ENCODE results near the gene C10orf53.

The C10orf53 gene

GRCh38 chr10:49647985-49648795 is 31.3 kb upstream of the C10orf53 start:
- TF ChIP-seq, protein P1, sequence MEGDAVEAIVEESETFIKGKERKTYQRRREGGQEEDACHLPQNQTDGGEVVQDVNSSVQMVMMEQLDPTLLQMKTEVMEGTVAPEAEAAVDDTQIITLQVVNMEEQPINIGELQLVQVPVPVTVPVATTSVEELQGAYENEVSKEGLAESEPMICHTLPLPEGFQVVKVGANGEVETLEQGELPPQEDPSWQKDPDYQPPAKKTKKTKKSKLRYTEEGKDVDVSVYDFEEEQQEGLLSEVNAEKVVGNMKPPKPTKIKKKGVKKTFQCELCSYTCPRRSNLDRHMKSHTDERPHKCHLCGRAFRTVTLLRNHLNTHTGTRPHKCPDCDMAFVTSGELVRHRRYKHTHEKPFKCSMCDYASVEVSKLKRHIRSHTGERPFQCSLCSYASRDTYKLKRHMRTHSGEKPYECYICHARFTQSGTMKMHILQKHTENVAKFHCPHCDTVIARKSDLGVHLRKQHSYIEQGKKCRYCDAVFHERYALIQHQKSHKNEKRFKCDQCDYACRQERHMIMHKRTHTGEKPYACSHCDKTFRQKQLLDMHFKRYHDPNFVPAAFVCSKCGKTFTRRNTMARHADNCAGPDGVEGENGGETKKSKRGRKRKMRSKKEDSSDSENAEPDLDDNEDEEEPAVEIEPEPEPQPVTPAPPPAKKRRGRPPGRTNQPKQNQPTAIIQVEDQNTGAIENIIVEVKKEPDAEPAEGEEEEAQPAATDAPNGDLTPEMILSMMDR (IDR thresholded peaks at IDR 0.05; ENCODE audit: borderline replicate concordance, control extremely low read depth, extremely low read depth, insufficient read depth, missing control alignments), result no peak
- in situ Hi-C loops (cut with MboI; ENCODE audit: low sequenced_read_pairs, unreplicated experiment), result no loop called here
- no peak for DNase-seq (ENCODE audit: low spot score)

DNA sequence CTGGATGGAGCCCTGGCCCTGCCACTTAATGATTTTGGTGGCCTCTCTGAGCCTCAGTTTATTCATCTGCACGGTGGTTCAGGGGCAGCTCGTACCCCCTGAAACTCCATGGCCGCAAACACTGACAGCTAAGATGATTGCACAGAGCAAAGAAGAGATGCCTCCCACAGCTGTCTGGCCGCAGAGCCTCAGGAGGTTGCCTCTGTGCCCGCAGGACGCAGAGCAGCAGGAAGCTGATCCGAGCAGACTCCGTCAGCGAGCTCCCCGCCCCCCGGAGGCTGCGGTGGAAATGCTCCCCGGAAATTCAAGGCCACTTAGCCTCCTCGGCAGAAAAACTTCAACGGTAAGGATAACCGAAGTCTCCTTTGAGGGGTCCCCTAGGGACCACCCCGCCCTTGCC is 30.2 kb upstream of the C10orf53 start:
- in situ Hi-C loops (cut with MboI; ENCODE audit: low sequenced_read_pairs, unreplicated experiment), result no loop called here
- no peak for DNase-seq (ENCODE audit: low spot score)
- TF ChIP-seq, protein P1 (IDR thresholded peaks at IDR 0.05; ENCODE audit: borderline replicate concordance, control extremely low read depth, extremely low read depth, insufficient read depth, missing control alignments), result no peak

- no peak for DNase-seq (ENCODE audit: low spot score)
- TF ChIP-seq, protein P1 (IDR thresholded peaks at IDR 0.05; ENCODE audit: borderline replicate concordance, control extremely low read depth, extremely low read depth, insufficient read depth, missing control alignments), result no peak
- in situ Hi-C loops (cut with MboI; ENCODE audit: low sequenced_read_pairs, unreplicated experiment), result no loop called here
These were observed 29.3 kb upstream of the C10orf53 start for GRCh38 chr10:49649936-49650723.

- no peak for DNase-seq (ENCODE audit: low spot score)
- TF ChIP-seq, protein P1 (IDR thresholded peaks at IDR 0.05; ENCODE audit: borderline replicate concordance, control extremely low read depth, extremely low read depth, insufficient read depth, missing control alignments), result no peak
- in situ Hi-C loops (cut with MboI; ENCODE audit: low sequenced_read_pairs, unreplicated experiment), result no loop called here
These were observed 28.8 kb upstream of the C10orf53 start for GRCh38 chr10:49650724-49651034.

- in situ Hi-C loops (cut with MboI; ENCODE audit: low sequenced_read_pairs, unreplicated experiment), result no loop called here
- DNase-seq (ENCODE audit: low spot score), result no peak
- TF ChIP-seq, protein P1 (IDR thresholded peaks at IDR 0.05; ENCODE audit: borderline replicate concordance, control extremely low read depth, extremely low read depth, insufficient read depth, missing control alignments), result no peak
These were observed 28.2 kb upstream of the C10orf53 start for GRCh38 chr10:49651039-49651835.

DNA sequence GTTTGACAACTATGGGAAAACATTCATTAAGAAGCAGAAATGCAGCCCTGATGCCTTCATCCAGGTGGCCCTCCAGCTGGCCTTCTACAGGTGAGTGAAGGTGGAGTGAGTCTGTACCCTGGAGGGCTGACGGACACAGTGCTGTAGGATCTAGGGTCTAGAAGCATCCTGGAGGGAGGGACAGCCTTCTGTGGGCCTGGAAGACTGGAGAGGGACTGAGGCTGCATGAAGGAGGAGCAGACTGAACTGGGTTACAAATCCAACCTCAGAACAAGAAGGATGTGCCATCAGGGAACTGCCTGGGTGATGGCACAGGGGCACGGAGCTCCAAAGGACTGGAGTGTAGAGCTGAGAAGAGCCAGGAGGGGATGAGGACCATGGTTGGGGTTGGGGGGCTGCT is 27.5 kb upstream of the C10orf53 start:
- DNase-seq (ENCODE audit: low spot score), result no peak
- TF ChIP-seq, protein P1 (IDR thresholded peaks at IDR 0.05; ENCODE audit: borderline replicate concordance, control extremely low read depth, extremely low read depth, insufficient read depth, missing control alignments), result no peak
- in situ Hi-C loops (cut with MboI; ENCODE audit: low sequenced_read_pairs, unreplicated experiment), result no loop called here

All from GM13976 (cell line).